Stomach (tissue), 9 donors: ENCODE results near the gene CMTR2. TPM values are rescaled to one million over a fixed set of nuclear protein-coding genes. Genes with fewer than 3 reads are reported as not detected.

Source experiments
- DNase-seq, 2 donors: peaks; one replicate each; pipeline versions ENCODE4 v3.0.0 to v3.0.0-alpha.2; 2013 to 2019
- H3K27ac ChIP-seq, 5 donors: fragments of 200-600 bp in 4 of 5; sonication (generic) in 4 of 5; one replicate each; pipeline ENCODE4 v1.5.1; 2013 to 2019; ENCODE audit warnings: mild to moderate bottlenecking in 1 of 5, moderate library complexity in 1 of 5
- H3K27me3 ChIP-seq, 3 donors: fragments of 200-600 bp; sonication (generic); one replicate each; pipeline ENCODE4 v1.5.1; 2017 to 2019; ENCODE audit warnings: mixed run types in 1 of 3
- H3K36me3 ChIP-seq, 4 donors: fragments of 200-600 bp; sonication (generic); 1 replicate in 3 of 4; 2 replicates in 1 of 4; pipeline ENCODE4 v1.5.1; 2016 to 2019
- H3K4me1 ChIP-seq, 4 donors: fragments of 200-600 bp; sonication (generic); one replicate each; pipeline ENCODE4 v1.5.1; 2016 to 2019
- H3K4me3 ChIP-seq, 4 donors: fragments of 200-600 bp; sonication (generic) in 3 of 4; one replicate each; pipeline ENCODE4 v1.5.1; 2016 to 2019; ENCODE audit warnings: mild to moderate bottlenecking in 1 of 4
- H3K9me3 ChIP-seq, 4 donors: fragments of 200-600 bp; sonication (generic); one replicate each; pipeline ENCODE4 v1.5.1; 2016 to 2019
- EP300 ChIP-seq: sonication (generic); formaldehyde crosslinking; IDR thresholded peaks from one replicate; pipeline ENCODE4 v1.6.1; 2017; ENCODE audit warnings: antibody characterized with exemption
- POLR2A ChIP-seq, 4 donors: fragments of 450-650 bp; IDR thresholded peaks; one replicate each; pipeline ENCODE4 v1.6.1; 2016; ENCODE audit warnings: antibody characterized with exemption in 4 of 4, control low read depth in 2 of 4, mild to moderate bottlenecking in 1 of 4, moderate library complexity in 1 of 4
- POLR2AphosphoS5 ChIP-seq, 3 donors: sonication (generic); formaldehyde crosslinking; IDR thresholded peaks; one replicate each; pipeline ENCODE4 v1.6.1; 2016; ENCODE audit warnings: antibody characterized with exemption in 3 of 3
- WGBS, 5 donors: extraction: QIAGEN DNeasy Blood & Tissue Kit in 3 of 5; methylation state at CpG; one replicate each; pipeline versions ENCODE4 v1.1.5 to v1.1.7; 2013 to 2018; 5-methylcytosine and 5-hydroxymethylcytosine counted together
- intact Hi-C: fragments of 100-400 bp; cut with DNase I; formaldehyde crosslinking; loops from one replicate; pipeline ENCODE4 v1.15.1; 2023; ENCODE audit warnings: low total_unique reads
- polyA plus RNA-seq, 3 donors: library from polyadenylated mRNA; stranded (reverse); fragments of 200-250 nt; gene quantifications; one replicate each; pipeline ENCODE4 v1.2.3, GENCODE V29; 2013
- total RNA-seq, 5 donors: library from RNA; depleted of rRNA; stranded (reverse); fragments of >200 nt; gene quantifications; one replicate each; pipeline versions ENCODE4 v1.1.0 to v1.2.3, GENCODE V29; 2014 to 2016
- TF ChIP-seq, protein P1 (sequence below), 7 experiments: fragments of 450-650 bp in 4 of 7; fragments of 200-600 bp in 3 of 7; sonication (generic) in 3 of 7; IDR thresholded peaks; one replicate each; pipeline ENCODE4 v1.5.1; 2016 to 2019; ENCODE audit warnings: antibody characterized with exemption in 7 of 7, control low read depth in 2 of 7, mild to moderate bottlenecking in 1 of 7
- donor health status: healthy with polysubstance abuse.
- donor health status: Bipolar disorder and iron deficiency.
- donor health status: healthy.

CMTR2 gene
- total and polyA plus RNA-seq, 8 donors, result 1.4 to 29.6 (median 7.6) TPM

DNA sequence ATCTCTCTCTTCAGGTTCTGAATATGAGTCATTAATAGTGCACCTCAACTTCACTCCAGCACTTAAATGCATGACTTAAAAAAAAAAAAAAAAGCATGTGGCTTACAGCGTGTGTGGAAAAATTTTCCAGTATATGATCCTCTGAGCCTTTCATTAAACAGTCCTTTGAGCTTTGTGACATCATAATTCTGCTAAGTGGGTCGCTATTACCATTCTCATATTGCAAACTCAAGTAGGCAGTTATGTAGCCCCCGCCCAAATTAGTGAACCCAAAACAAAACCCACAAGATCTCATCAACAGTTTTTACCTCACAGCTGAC lies 672 bp downstream of the CMTR2 start:
- peak overlapping the region; percentile 84 to 97 (median 94) for H3K27ac ChIP-seq
- intact Hi-C loops, result no loop called here
- WGBS, 5 donors, result 2 to 9% (median 6%) methylated on average over 3 of the region's 3 CpGs

DNA sequence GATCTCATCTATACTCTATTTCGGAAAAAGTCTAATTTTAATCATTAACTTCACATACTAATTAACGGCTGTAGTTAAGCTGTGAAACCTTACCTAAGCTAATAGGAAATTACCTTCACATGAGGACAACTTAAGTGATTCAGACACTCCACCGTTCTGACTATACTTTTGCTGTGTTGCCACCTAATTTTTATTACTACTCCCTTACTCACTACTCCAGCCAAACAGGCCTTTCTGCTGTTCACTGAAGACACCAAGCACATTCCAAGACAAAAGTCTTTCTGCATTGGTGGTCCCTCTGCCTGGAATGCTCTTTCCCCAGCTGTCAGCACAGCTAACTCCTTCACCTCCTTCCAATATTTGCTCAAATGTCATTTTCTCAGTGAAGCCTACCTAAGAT lies 1.3 kb downstream of the CMTR2 start:
- Histone ChIP-seq H3K4me3 (peak overlapping the region in 2 of 4 donors; percentile 66 to 78), H3K27me3 (peaks cover 0 to 10% (median 0%) of the 10 kb centered on the region in 3 donors), H3K27ac (no peak overlapping the region), H3K4me1 (peaks cover 0 to 24% (median 19%) of the 10 kb centered on the region in 4 donors), H3K36me3 (peaks cover 9 to 45% (median 37%) of the 10 kb centered on the region in 4 donors), H3K9me3 (no peaks in the 10 kb centered on the region)
- intact Hi-C loops, result no loop called here
- TF ChIP-seq EP300 (no peak), POLR2A (IDR thresholded peaks at IDR 0.05) (no peak), POLR2AphosphoS5 (IDR thresholded peaks at IDR 0.05) (no peak)
- WGBS, 5 donors, result 77 to 86% (median 80%) methylated on average over 3 of the region's 3 CpGs
- no peak for DNase-seq

More for the DNA sequence above, 672 bp downstream of the CMTR2 start:
- no peak for DNase-seq
- Histone ChIP-seq H3K4me3 (peak overlapping the region; percentile 66 to 78 (median 74)), H3K4me1 (peaks cover 0 to 24% (median 19%) of the 10 kb centered on the region in 4 donors), H3K27me3 (peaks cover 0 to 15% (median 0%) of the 10 kb centered on the region in 3 donors), H3K9me3 (no peaks in the 10 kb centered on the region), H3K36me3 (peaks cover 9 to 40% (median 32%) of the 10 kb centered on the region in 4 donors)
- TF ChIP-seq POLR2AphosphoS5 (IDR thresholded peaks at IDR 0.05) (no peak), POLR2A (IDR thresholded peaks at IDR 0.05) (no peak), EP300 (no peak)
- TF ChIP-seq, protein P1, sequence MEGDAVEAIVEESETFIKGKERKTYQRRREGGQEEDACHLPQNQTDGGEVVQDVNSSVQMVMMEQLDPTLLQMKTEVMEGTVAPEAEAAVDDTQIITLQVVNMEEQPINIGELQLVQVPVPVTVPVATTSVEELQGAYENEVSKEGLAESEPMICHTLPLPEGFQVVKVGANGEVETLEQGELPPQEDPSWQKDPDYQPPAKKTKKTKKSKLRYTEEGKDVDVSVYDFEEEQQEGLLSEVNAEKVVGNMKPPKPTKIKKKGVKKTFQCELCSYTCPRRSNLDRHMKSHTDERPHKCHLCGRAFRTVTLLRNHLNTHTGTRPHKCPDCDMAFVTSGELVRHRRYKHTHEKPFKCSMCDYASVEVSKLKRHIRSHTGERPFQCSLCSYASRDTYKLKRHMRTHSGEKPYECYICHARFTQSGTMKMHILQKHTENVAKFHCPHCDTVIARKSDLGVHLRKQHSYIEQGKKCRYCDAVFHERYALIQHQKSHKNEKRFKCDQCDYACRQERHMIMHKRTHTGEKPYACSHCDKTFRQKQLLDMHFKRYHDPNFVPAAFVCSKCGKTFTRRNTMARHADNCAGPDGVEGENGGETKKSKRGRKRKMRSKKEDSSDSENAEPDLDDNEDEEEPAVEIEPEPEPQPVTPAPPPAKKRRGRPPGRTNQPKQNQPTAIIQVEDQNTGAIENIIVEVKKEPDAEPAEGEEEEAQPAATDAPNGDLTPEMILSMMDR (IDR thresholded peaks at IDR 0.05), result no peak

DNA sequence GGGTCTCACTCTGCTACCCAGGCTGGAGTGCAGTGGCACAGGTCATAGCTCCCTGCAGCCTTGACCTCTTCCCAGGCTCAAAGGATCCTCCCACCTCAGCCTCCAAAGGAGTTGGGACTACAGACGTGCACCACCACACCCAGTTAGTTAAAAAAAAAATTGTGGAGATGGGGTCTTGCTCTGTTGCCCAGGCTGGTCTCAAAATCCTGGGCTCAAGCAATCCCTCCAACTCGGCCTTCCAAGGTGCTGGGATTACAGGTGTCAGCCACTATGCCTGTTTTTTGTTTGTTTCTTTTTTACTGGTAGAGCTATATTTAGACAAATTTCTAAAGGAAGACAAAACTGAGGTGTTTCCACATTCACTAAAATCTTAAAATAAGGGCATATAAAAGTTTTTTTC lies 1.7 kb downstream of the CMTR2 start:
- no peaks in the 10 kb centered on the region for H3K9me3 ChIP-seq
- DNase-seq, result no peak

GRCh38 chr16:71283612-71284011 lies 5.6 kb downstream of the CMTR2 start:
- intact Hi-C loops, result no loop called here
- Histone ChIP-seq H3K4me1 (peaks cover 0 to 17% (median 11%) of the 10 kb centered on the region in 4 donors), H3K9me3 (no peaks in the 10 kb centered on the region), H3K27ac (no peak overlapping the region), H3K4me3 (no peak overlapping the region), H3K36me3 (peaks cover 9 to 45% (median 38%) of the 10 kb centered on the region in 4 donors), H3K27me3 (no peaks in the 10 kb centered on the region)
- WGBS, 5 donors, result 93 to 98% (median 96%) methylated on average over 2 of the region's 2 CpGs
- no peak for DNase-seq
- TF ChIP-seq POLR2A (IDR thresholded peaks at IDR 0.05) (no peak), EP300 (no peak)
- TF ChIP-seq, protein P1 (IDR thresholded peaks at IDR 0.05), result no peak

More for the DNA sequence above, 1.7 kb downstream of the CMTR2 start:
- 85 to 98% (median 93%) methylated on average over 2 of the region's 2 CpGs for WGBS, 5 donors
- TF ChIP-seq POLR2A (IDR thresholded peaks at IDR 0.05) (no peak), EP300 (no peak), POLR2AphosphoS5 (IDR thresholded peaks at IDR 0.05) (no peak)
- TF ChIP-seq, protein P1 (IDR thresholded peaks at IDR 0.05), result no peak
- no peak overlapping the region for H3K27ac ChIP-seq
- H3K27me3 ChIP-seq, result peaks cover 0 to 5% (median 0%) of the 10 kb centered on the region in 3 donors
- intact Hi-C loops, result no loop called here
- no peak overlapping the region for H3K4me3 ChIP-seq
- peaks cover 9 to 45% (median 38%) of the 10 kb centered on the region in 4 donors for H3K36me3 ChIP-seq
- H3K4me1 ChIP-seq, result peaks cover 0 to 24% (median 19%) of the 10 kb centered on the region in 4 donors

- Histone ChIP-seq H3K4me3 (no peak overlapping the region), H3K36me3 (peaks cover 9 to 45% (median 38%) of the 10 kb centered on the region in 4 donors), H3K27ac (no peak overlapping the region), H3K4me1 (peaks cover 0 to 10% (median 4%) of the 10 kb centered on the region in 4 donors), H3K9me3 (no peaks in the 10 kb centered on the region), H3K27me3 (no peaks in the 10 kb centered on the region)
- no peak for DNase-seq
- TF ChIP-seq, protein P1 (IDR thresholded peaks at IDR 0.05), result no peak
- no peak for TF ChIP-seq EP300
- TF ChIP-seq POLR2AphosphoS5 (IDR thresholded peaks at IDR 0.05), result no peak
- no peak for TF ChIP-seq POLR2A (IDR thresholded peaks at IDR 0.05)
- intact Hi-C loops, result no loop called here
- WGBS, 5 donors, result 81 to 91% (median 88%) methylated on average over 3 of the region's 3 CpGs
Measured at GRCh38 chr16:71282943-71283342, 6.3 kb downstream of the CMTR2 start.
